Medulla oblongata (tissue), 1 donor: ENCODE measurements around the gene KPNA4.

Source experiments
- DNase-seq: peaks from one replicate; pipeline ENCODE4 v3.0.0-alpha.2; 2015; ENCODE audit errors: extremely low spot score

Gene KPNA4

DNA sequence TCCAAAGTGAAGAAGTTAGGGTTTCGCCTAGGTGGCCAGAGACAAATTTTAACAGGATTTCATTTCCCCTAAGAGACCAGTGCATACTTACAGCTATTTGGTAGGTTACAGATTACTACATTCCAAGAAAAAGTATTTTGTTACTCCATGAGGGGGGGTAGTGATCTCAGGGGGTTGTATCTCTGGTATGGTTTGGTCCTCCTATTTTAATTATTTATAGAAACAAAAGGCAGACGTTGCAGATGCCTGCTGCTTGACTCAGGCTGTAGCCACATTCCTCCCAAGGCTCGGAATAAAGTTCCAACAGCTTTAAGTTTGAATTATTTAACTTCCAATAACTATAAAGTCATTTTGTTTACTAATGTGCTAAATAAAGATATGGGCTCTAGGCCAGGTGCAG is 114.5 kb downstream of the KPNA4 start:
- DNase-seq = no peak

DNA sequence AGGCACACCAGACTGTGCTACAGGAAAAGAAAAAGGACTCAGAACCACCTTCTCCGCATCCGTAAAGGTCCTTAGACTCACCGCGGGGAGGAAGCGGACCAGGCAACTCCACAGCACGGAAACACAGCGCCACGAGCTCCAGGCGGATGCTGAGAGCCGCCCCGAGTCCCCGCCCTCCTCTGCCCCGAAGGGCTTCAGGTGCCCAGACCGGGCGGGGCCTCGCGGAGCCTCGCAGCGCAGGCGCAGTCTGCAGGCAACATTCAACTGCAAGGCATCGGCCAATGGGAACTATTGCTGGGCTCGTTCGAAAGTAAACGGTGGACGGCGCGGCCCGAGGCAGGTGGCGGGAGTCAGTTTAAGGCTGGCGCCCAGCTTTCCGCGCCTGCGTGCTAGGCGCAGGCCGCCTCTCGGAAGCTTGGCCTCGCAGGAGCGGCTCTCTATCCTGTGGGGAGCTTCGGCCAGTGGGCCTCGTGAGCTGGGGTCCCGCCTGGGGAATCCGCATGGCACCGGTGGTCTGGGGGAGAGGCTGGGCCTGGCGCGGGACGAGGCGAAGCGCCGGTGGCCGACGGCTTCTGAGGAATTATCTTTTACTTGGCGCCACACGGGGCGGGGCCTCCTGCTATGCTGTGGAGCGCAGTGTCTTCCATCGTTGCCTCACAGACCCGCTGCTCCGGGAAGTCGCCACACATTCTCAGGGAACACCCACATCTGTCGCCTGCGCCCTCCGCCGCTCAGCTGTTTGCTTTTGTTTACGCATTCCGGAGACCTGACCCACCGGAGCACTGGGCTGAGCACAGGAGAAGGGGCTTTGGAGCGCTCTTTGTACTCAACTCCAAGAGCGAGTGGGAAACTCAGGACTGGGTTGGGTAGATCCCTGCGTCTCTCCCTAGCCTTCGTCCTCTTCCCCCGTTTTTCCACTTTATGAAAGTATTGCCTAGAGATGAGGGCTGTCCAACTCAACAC is 115.5 kb downstream of the KPNA4 start, which contains the start of gene TRIM59:
Gene TRIM59 (minus strand): TSS at position 151 of the 963 bp plus-strand sequence. CDS start 10,603 bp downstream, outside the sequence.
- peak; percentile 81 for DNase-seq

DNA sequence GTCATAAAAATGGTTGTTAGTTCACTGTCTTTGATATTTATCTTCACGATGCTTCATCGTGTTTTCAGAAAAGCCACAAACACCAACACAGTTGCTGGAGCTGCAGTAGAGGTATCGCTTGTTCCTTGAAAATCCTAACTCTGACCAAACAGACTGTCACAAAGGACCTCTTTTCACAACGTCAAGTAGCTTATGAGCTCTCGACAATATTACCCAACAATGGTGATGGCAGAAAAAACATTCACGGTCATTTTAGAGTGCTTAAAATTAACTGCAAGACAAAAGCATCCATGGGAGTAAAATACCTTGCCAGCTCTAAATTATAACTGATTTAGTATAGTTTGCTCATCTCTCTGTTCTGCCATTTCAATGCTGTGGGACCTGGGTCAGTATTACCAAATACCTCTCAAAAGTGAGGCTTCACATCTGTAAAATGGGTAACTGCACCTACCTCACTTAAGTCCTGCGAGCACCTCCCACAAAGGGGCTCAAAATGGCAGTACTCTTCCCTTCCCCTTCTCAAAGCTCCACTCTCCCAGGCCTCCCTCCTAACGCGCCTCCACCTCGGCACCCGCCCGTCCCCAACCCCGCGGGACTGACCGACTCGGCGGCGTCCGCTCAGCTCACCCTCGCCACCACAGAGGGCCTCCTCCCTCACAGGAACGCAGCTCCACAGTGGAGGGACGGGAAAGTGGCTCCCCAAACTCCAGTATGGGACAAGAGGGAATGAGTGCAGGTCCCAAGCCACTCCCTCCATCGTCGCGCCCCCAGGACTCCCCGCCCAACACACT is 116.3 kb downstream of the KPNA4 start:
- DNase-seq = peak; percentile 54

DNA sequence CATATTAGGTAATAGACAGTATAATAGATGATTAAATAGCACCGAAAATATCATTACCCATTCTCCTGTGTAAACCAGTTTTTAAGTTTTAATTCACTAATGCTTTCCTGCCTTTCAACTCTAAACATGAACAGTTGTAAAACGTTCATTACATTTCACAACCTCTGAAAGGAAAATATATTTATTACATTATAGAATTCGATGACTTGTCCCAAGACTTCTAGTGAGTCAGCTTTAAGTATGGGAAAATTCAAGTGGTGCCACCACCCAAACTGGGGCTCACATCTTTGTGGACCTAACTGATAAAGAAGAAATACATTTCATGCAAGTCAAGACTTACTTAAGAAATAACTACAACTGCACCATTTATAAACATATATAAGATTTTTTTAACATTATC is 117.8 kb downstream of the KPNA4 start:
- no peak for DNase-seq

DNA sequence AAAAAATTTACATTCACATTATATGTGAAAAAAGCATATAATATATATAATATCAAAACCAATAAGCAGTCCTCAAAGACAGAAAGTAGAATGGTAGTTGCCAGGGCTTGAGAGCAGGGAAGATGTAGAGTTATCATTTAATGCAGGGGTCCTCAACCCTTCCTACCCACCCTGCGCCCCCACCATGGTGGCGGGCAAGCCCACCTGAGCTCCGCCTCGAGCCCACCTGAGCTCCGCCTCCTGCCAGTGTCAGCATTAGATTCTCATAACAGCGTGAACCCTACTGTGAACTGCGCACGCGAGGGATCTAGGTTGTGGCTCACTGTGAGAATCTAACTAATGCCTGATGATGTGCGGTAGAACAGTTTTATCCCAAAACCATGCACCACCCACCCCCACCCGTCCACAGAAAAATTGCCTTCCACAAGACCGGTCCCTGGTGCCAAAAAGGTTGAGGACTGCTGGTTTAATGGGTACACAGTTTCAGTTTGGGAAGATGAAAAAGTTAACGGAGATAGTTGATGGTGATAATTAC is 118.8 kb downstream of the KPNA4 start:
- no peak for DNase-seq

DNA sequence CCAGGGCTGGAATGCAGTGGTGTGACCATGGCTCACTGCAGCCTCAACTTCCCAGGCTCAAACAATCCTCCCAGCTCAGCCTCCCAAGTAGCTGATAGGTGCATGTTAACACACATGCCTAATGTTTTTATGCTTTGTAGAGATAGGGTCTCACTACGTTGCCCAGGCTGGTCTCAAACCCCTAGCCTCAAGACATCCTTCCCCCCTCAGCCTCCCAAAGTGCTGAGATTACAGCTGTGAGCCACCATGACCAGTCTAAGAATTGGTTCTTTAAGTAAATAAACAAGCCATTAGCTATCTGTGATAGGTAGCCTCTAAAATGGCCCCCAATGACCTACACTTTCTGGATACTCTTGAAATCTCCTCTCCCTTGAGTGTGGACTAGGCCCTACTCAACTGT is 119.5 kb downstream of the KPNA4 start:
- no peak for DNase-seq
